GM12878 (cell line): ENCODE results near the gene DENND6B.

Source experiments
- ATF3 ChIP-seq: IDR thresholded peaks from 2 replicates; pipeline ENCODE4 v1.6.1; 2011; ENCODE audit warnings: low read depth, mild to moderate bottlenecking, low read length, moderate library complexity, borderline replicate concordance; ENCODE audit errors: extremely low read depth
- CBFB ChIP-seq: IDR thresholded peaks from 2 replicates; pipeline ENCODE4 v1.6.1; 2016; ENCODE audit warnings: antibody characterized with exemption, low read depth
- CREB1 ChIP-seq: IDR thresholded peaks from 2 replicates; pipeline ENCODE4 v1.6.1; 2012; ENCODE audit warnings: low read depth, mild to moderate bottlenecking, inconsistent platforms
- CTCF ChIP-seq, 3 experiments: IDR thresholded peaks in 2 of 3; conservative IDR thresholded peaks in 1 of 3; 2 replicates each; pipeline ENCODE4 v1.5.1; 2011; ENCODE audit warnings: low read depth in 3 of 3, low read length in 3 of 3, mild to moderate bottlenecking in 3 of 3, control low read depth in 2 of 3, moderate library complexity in 2 of 3, inconsistent platforms in 1 of 3, mixed read lengths in 1 of 3; ENCODE audit not compliant: control insufficient read depth in 2 of 3, insufficient read depth in 1 of 3; ENCODE audit errors: extremely low read depth in 1 of 3
- EP300 ChIP-seq, 2 experiments: fragments of 150-350 bp in 1 of 2; IDR thresholded peaks; 2 replicates each; pipeline ENCODE4 v1.6.1; 2011 to 2012; ENCODE audit warnings: low read depth in 2 of 2, low read length in 2 of 2, borderline replicate concordance in 1 of 2, improper control_type of control experiment in 1 of 2, inconsistent platforms in 1 of 2; ENCODE audit not compliant: control insufficient read depth in 1 of 2
- ETV6 ChIP-seq, 2 experiments: fragments of 450-650 bp in 1 of 2; IDR thresholded peaks in 1 of 2; conservative IDR thresholded peaks in 1 of 2; 2 replicates each; pipeline ENCODE4 v1.6.1; 2014; ENCODE audit warnings: antibody characterized with exemption in 1 of 2, borderline replicate concordance in 1 of 2, low read depth in 1 of 2, mild to moderate bottlenecking in 1 of 2, moderate library complexity in 1 of 2
- EZH2 ChIP-seq: IDR thresholded peaks from 2 replicates; pipeline ENCODE4 v1.6.1; 2012; ENCODE audit warnings: low read depth, mild to moderate bottlenecking, control low read depth, inconsistent platforms, low read length, borderline replicate concordance; ENCODE audit not compliant: control insufficient read depth
- MEF2A ChIP-seq: IDR thresholded peaks from 2 replicates; pipeline ENCODE4 v1.6.1; 2011; ENCODE audit warnings: low read depth, mild to moderate bottlenecking, low read length, moderate library complexity; ENCODE audit not compliant: insufficient read depth
- POLR2A ChIP-seq: IDR thresholded peaks from 2 replicates; pipeline ENCODE4 v1.6.1; 2011; ENCODE audit warnings: low read depth, mild to moderate bottlenecking, low read length
- POLR2AphosphoS5 ChIP-seq: IDR thresholded peaks from 2 replicates; pipeline ENCODE4 v1.6.1; 2011; ENCODE audit warnings: mild to moderate bottlenecking, low read length, inconsistent platforms
- SUZ12 ChIP-seq: fragments of 200-600 bp; sonication (generic); IDR thresholded peaks from one replicate; pipeline ENCODE4 v1.6.1; 2018; ENCODE audit warnings: antibody characterized with exemption, mild to moderate bottlenecking; ENCODE audit not compliant: unreplicated experiment
- ZNF622 ChIP-seq: fragments of 450-650 bp; IDR thresholded peaks from 2 replicates; pipeline ENCODE4 v1.6.1; 2017; ENCODE audit warnings: mild to moderate bottlenecking, inconsistent platforms
- TF ChIP-seq, protein P1 (sequence below): fragments of 450-650 bp; IDR thresholded peaks from 2 replicates; pipeline ENCODE4 v1.6.1; 2016; ENCODE audit warnings: mild to moderate bottlenecking, moderate library complexity, borderline replicate concordance

DNA sequence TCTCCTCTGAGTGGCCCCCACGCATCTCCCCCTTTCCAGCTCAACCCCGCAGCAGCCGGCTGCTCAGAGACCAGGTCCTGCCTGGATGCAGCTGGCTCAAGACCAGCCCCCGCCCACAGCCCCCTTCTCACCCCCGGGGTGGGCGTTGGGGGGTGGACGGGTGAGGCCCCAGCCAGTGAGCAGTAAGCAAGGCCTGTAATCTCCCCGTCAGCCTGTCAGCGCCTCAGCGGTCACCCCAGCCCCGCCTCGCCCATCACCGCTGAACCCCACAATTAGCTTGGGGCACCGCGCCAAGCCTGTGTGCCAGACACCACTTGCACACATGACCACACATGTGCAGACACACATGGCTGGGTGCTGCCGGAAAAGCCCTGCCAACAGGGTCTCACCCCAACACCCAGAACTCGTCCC is 25.2 kb downstream of the DENND6B start:
- TF ChIP-seq ATF3 (no peak), CTCF (IDR thresholded peaks at IDR 0.05 in 2 of 3, conservative IDR thresholded peaks at IDR 0.05 in 1 of 3; ENCODE audit: control insufficient read depth in 2 of 3, extremely low read depth in 1 of 3, insufficient read depth in 1 of 3, low read depth in 3 of 3, low read length in 3 of 3) (no peak), POLR2A (no peak; the same call in 1 of the 2 replicates), EP300 (IDR thresholded peaks at IDR 0.05; ENCODE audit: borderline replicate concordance in 1 of 2, control insufficient read depth in 1 of 2, low read depth in 2 of 2, low read length in 2 of 2) (no peak), MEF2A (no peak), CREB1 (no peak), POLR2AphosphoS5 (no peak), ZNF622 (no peak), SUZ12 (no peak), EZH2 (no peak), CBFB (no peak), ETV6 (conservative IDR thresholded peaks at IDR 0.05 in 1 of 2, IDR thresholded peaks at IDR 0.05 in 1 of 2; ENCODE audit: borderline replicate concordance in 1 of 2, low read depth in 1 of 2) (no peak)
- TF ChIP-seq, protein P1, sequence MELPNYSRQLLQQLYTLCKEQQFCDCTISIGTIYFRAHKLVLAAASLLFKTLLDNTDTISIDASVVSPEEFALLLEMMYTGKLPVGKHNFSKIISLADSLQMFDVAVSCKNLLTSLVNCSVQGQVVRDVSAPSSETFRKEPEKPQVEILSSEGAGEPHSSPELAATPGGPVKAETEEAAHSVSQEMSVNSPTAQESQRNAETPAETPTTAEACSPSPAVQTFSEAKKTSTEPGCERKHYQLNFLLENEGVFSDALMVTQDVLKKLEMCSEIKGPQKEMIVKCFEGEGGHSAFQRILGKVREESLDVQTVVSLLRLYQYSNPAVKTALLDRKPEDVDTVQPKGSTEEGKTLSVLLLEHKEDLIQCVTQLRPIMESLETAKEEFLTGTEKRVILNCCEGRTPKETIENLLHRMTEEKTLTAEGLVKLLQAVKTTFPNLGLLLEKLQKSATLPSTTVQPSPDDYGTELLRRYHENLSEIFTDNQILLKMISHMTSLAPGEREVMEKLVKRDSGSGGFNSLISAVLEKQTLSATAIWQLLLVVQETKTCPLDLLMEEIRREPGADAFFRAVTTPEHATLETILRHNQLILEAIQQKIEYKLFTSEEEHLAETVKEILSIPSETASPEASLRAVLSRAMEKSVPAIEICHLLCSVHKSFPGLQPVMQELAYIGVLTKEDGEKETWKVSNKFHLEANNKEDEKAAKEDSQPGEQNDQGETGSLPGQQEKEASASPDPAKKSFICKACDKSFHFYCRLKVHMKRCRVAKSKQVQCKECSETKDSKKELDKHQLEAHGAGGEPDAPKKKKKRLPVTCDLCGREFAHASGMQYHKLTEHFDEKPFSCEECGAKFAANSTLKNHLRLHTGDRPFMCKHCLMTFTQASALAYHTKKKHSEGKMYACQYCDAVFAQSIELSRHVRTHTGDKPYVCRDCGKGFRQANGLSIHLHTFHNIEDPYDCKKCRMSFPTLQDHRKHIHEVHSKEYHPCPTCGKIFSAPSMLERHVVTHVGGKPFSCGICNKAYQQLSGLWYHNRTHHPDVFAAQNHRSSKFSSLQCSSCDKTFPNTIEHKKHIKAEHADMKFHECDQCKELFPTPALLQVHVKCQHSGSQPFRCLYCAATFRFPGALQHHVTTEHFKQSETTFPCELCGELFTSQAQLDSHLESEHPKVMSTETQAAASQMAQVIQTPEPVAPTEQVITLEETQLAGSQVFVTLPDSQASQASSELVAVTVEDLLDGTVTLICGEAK: no peak
